HG02623 (cell line): ENCODE measurements around the gene TMOD4.

Source experiments
- ATAC-seq: cut with Tn5 transposase; IDR thresholded peaks from one replicate; pipeline ENCODE4 v1.9.1; 2021; ENCODE audit warnings: moderate library complexity; ENCODE audit not compliant: unreplicated experiment

Gene TMOD4

GRCh38 chr1:151143986-151144385 is 31.8 kb downstream of the TMOD4 start:
- no peak for ATAC-seq

GRCh38 chr1:151143057-151143435 is 32.7 kb downstream of the TMOD4 start:
- no peak for ATAC-seq

GRCh38 chr1:151142411-151143056 is 33.2 kb downstream of the TMOD4 start:
- no peak for ATAC-seq

- ATAC-seq = no peak
These were observed 38.0 kb downstream of the TMOD4 start for GRCh38 chr1:151137789-151138188.

GRCh38 chr1:151135433-151136385 is 40.1 kb downstream of the TMOD4 start:
- no peak for ATAC-seq

GRCh38 chr1:151134991-151135390 is 40.8 kb downstream of the TMOD4 start:
- no peak for ATAC-seq

GRCh38 chr1:151134396-151134795 is 41.4 kb downstream of the TMOD4 start:
- no peak for ATAC-seq

- ATAC-seq = no peak
These were observed 42.6 kb downstream of the TMOD4 start for GRCh38 chr1:151133018-151133806.

GRCh38 chr1:151132335-151133017 is 43.3 kb downstream of the TMOD4 start:
- ATAC-seq = no peak

GRCh38 chr1:151131701-151132334 is 44.0 kb downstream of the TMOD4 start:
- ATAC-seq = no peak

GRCh38 chr1:151130987-151131586 is 44.7 kb downstream of the TMOD4 start:
- peak; percentile 72 for ATAC-seq

- no peak for ATAC-seq
These were observed 47.0 kb downstream of the TMOD4 start for GRCh38 chr1:151128800-151129199.

- no peak for ATAC-seq
These were observed 50.9 kb downstream of the TMOD4 start for GRCh38 chr1:151124763-151125403.
